Measurements from ENCODE around the gene TMC6.

DNA sequence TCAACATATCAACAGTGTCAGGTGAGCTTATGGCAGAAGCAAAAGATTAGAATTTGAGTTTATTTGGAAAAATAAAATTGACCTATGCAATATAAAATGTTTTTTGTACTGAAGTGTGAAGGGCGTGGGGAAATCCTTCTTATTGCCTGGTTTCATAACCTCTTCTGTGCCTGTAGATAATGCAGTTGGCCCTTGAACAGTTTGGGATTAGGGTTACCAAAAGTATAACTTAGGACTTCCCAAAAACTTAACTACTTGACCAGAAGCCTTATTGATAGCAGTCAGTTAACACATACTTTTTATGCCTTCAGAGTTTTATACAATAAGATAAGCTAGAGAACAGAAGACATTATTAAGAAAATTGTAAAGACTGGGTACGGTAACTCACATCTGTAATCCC lies 66.0 kb downstream of the TMC6 start:
- no peak for TF ChIP-seq POLR2AphosphoS5 (IDR thresholded peaks at IDR 0.05)
- TF ChIP-seq, protein P1, sequence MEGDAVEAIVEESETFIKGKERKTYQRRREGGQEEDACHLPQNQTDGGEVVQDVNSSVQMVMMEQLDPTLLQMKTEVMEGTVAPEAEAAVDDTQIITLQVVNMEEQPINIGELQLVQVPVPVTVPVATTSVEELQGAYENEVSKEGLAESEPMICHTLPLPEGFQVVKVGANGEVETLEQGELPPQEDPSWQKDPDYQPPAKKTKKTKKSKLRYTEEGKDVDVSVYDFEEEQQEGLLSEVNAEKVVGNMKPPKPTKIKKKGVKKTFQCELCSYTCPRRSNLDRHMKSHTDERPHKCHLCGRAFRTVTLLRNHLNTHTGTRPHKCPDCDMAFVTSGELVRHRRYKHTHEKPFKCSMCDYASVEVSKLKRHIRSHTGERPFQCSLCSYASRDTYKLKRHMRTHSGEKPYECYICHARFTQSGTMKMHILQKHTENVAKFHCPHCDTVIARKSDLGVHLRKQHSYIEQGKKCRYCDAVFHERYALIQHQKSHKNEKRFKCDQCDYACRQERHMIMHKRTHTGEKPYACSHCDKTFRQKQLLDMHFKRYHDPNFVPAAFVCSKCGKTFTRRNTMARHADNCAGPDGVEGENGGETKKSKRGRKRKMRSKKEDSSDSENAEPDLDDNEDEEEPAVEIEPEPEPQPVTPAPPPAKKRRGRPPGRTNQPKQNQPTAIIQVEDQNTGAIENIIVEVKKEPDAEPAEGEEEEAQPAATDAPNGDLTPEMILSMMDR (IDR thresholded peaks at IDR 0.05) = no peak

All from esophagus muscularis mucosa (tissue), 3 donors.